ENCODE results near the gene BMS1.

DNA sequence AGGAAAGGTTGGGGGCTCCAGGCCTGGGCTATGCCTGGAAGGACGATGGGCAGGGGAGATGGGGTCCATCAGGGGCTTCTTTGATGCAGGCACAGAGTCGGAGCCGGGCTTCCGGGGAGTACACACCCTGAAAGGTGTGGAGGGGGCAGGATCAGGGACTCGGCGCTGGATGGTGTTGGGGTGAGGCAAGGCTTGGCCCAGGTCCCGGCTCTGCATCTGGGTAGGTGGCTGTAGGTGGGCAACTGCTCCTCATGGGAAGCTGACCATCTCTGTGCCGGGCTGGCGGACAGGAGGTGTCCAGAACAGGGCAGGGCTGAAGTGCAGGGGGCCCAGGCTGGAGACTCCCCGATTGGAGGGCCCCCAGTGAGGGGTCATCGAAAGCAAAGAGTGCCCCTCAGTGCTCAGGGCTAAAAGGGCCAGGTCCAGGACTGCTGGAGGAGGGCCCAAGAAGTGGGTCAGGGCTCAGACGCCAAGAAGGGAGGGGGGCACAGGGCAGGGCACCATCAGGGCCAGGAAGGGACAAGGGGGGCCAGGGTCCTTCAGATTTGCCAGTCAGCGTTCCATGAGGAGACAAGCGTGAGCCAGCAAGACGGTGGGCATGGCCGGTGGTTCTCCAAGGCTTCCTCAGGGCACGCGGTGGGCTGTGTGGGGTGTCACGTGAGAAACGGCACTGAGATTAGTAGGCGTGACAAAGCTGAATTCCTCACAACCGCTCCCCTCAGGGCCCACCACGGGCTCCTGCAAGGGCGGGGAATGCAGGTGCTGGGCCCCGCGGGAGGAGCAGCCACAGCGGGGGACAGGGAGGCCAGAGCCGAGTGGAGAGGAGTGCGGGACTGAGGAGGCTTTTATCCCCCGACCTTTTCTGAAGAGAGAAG is 97.0 kb downstream of the BMS1 start:
- TF ChIP-seq POLR2A (IDR thresholded peaks at IDR 0.05), result no peak
- no peak for TF ChIP-seq EP300 (IDR thresholded peaks at IDR 0.05)
- TF ChIP-seq, protein P1, sequence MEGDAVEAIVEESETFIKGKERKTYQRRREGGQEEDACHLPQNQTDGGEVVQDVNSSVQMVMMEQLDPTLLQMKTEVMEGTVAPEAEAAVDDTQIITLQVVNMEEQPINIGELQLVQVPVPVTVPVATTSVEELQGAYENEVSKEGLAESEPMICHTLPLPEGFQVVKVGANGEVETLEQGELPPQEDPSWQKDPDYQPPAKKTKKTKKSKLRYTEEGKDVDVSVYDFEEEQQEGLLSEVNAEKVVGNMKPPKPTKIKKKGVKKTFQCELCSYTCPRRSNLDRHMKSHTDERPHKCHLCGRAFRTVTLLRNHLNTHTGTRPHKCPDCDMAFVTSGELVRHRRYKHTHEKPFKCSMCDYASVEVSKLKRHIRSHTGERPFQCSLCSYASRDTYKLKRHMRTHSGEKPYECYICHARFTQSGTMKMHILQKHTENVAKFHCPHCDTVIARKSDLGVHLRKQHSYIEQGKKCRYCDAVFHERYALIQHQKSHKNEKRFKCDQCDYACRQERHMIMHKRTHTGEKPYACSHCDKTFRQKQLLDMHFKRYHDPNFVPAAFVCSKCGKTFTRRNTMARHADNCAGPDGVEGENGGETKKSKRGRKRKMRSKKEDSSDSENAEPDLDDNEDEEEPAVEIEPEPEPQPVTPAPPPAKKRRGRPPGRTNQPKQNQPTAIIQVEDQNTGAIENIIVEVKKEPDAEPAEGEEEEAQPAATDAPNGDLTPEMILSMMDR (IDR thresholded peaks at IDR 0.05), result no peak
